ENCODE measurements around the gene DCDC2.

DCDC2 gene

GRCh38 chr6:24355393-24355792, 2.5 kb downstream of the DCDC2 start:
- H3K4me3 ChIP-seq (ENCODE audit: low read length): no peak overlapping the region
- DNase-seq (ENCODE audit: low read depth): no peak
- TF ChIP-seq CTCF (conservative IDR thresholded peaks at IDR 0.05; ENCODE audit: low read length): no peak

GRCh38 chr6:24353861-24354260, 4.0 kb downstream of the DCDC2 start:
- DNase-seq (ENCODE audit: low read depth): no peak
- TF ChIP-seq CTCF (conservative IDR thresholded peaks at IDR 0.05; ENCODE audit: low read length): no peak
- no peak overlapping the region for H3K4me3 ChIP-seq (ENCODE audit: low read length)

GRCh38 chr6:24352434-24352833, 5.4 kb downstream of the DCDC2 start:
- H3K4me3 ChIP-seq (ENCODE audit: low read length): no peak overlapping the region
- no peak for TF ChIP-seq CTCF (conservative IDR thresholded peaks at IDR 0.05; ENCODE audit: low read length)
- DNase-seq (ENCODE audit: low read depth): no peak

GRCh38 chr6:24344976-24345375, 12.9 kb downstream of the DCDC2 start:
- no peak for TF ChIP-seq CTCF (conservative IDR thresholded peaks at IDR 0.05; ENCODE audit: low read length)
- no peak overlapping the region for H3K4me3 ChIP-seq (ENCODE audit: low read length)
- no peak for DNase-seq (ENCODE audit: low read depth)

GRCh38 chr6:24340998-24341938, 16.6 kb downstream of the DCDC2 start:
- no peak overlapping the region for H3K4me3 ChIP-seq (ENCODE audit: low read length)
- DNase-seq (ENCODE audit: low read depth): no peak
- TF ChIP-seq CTCF (conservative IDR thresholded peaks at IDR 0.05; ENCODE audit: low read length): no peak

- no peak for DNase-seq (ENCODE audit: low read depth)
- TF ChIP-seq CTCF (conservative IDR thresholded peaks at IDR 0.05; ENCODE audit: low read length): no peak
- no peak overlapping the region for H3K4me3 ChIP-seq (ENCODE audit: low read length)
Observed at GRCh38 chr6:24339932-24340331, 17.9 kb downstream of the DCDC2 start.

GRCh38 chr6:24334285-24334684, 23.6 kb downstream of the DCDC2 start:
- TF ChIP-seq CTCF (conservative IDR thresholded peaks at IDR 0.05; ENCODE audit: low read length): no peak
- DNase-seq (ENCODE audit: low read depth): no peak

More at GRCh38 chr6:24334285-24334684, 23.6 kb downstream of the DCDC2 start:
- H3K4me3 ChIP-seq (ENCODE audit: low read length): no peak overlapping the region

Data from AG10803 (cell line).